PFSK-1 (cell line): ENCODE measurements around the gene SLC2A1.

Experiments used
- FOXP2 ChIP-seq: optimal IDR thresholded peaks from 2 replicates; pipeline ENCODE3; 2011; ENCODE audit warnings: borderline replicate concordance, control low read depth, inconsistent platforms; ENCODE audit not compliant: insufficient read depth; ENCODE audit errors: extremely low read length, extremely low read depth
- POLR2AphosphoS5 ChIP-seq: IDR thresholded peaks from 2 replicates; pipeline ENCODE4 v1.6.1; 2012; ENCODE audit warnings: low read depth, mild to moderate bottlenecking, control low read depth, low read length, moderate library complexity
- REST ChIP-seq, 2 experiments: IDR thresholded peaks; 2 replicates each; pipeline versions ENCODE4 v1.6.1 to v1.8.0; 2011 to 2012; ENCODE audit warnings: low read depth in 2 of 2, low read length in 2 of 2, control low read depth in 1 of 2, inconsistent platforms in 1 of 2, mild to moderate bottlenecking in 1 of 2, moderate library complexity in 1 of 2; ENCODE audit not compliant: insufficient read depth in 1 of 2
- SIN3A ChIP-seq: IDR thresholded peaks from 2 replicates; pipeline ENCODE4 v1.6.1; 2012; ENCODE audit warnings: mild to moderate bottlenecking, low read length, moderate library complexity, borderline replicate concordance; ENCODE audit not compliant: insufficient read depth
- TAF1 ChIP-seq: IDR thresholded peaks from 2 replicates; pipeline ENCODE4 v1.6.1; 2012; ENCODE audit warnings: low read length, control low read depth, borderline replicate concordance; ENCODE audit not compliant: insufficient read depth

- TF ChIP-seq POLR2AphosphoS5 (no peak), REST (IDR thresholded peaks at IDR 0.05; ENCODE audit: insufficient read depth in 1 of 2, low read depth in 2 of 2, low read length in 2 of 2) (no peak), TAF1 (no peak), SIN3A (no peak), FOXP2 (no peak)
Observed at GRCh38 chr1:42960122-42960390, 1.4 kb upstream of the SLC2A1 start.
